ENCODE measurements around the gene DLEU7.

DLEU7 gene

DNA sequence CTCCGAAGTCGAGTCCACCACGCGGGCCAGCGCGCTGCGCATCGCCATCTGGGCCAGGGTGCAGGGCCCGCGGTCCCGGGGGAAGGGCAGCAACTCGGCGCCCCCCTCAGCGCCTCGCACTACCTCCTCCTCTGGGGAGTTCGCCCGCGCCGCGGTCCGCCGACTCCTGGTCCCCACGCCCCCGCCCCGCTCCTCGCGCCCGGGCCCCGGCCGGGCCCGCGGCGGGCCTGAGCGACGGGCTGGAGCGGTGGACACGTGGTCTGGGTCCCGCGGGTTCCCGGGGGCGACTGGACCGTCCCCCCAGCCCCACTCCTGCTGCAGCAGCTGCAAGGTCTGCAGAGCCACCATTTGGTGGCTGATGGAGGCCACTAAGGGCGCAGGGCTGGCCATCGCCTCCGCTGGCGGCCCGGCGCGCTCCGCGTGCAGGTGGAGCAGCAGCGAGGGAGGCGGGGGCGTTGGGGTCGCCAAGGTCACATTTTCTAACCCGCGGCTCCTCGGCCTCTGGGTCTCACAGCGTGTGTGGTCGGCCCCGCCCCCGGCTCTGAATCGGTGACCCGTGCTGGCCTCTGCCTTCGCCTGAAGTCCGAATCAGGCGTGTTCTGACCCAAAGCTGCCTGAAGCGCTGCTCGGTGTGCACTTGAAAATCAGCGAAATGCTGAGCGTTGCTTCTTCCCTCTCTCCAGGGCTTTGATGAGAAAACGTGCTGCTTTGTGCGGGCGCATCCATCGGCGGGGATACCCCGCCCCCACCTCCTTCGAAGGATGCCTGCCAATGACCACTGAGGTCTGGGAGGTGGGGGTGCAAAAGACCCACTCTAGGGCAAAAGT is at the start of gene DLEU7:
TSS of gene DLEU7 (minus strand) at position 436 of the 827 bp plus-strand sequence. CDS start at position 390, 46 bp downstream.
- peak; percentile 93 for DNase-seq (ENCODE audit: low spot score)

DNA sequence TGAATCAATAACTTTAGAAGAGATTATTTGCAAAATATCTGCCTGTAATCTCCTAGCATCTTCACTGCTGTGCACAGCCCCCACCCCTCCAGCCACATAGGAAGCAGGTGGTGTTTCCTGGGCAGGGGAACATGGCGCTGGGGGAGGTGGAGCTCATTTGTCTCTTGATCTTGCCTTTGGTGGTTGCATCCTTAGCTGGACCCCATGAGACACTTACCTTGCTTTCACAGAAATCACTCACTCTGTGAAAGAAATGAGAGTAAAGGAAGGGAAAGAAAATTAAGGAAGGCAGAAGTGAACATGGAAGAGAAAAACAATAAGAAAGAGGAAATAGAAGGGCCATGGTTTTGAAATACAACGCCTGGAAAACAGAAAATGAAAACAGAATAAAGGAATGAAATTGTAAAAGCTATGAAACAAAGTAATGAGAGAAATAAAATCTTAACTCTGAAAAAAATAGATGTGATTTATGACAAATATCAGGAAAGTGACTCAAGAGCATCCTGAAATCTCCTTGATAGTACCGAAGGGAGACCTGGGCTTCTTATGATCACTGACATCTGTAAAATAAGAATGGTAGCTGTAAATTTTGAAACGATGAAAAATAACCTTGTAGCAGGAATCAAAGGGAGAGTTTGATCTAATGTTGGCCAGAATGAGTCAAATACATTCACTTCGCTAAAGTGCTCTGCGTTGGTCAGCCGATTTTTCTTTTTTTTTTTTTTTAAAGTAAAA is 48.9 kb upstream of the DLEU7 start:
- DNase-seq (ENCODE audit: low spot score) = no peak

DNA sequence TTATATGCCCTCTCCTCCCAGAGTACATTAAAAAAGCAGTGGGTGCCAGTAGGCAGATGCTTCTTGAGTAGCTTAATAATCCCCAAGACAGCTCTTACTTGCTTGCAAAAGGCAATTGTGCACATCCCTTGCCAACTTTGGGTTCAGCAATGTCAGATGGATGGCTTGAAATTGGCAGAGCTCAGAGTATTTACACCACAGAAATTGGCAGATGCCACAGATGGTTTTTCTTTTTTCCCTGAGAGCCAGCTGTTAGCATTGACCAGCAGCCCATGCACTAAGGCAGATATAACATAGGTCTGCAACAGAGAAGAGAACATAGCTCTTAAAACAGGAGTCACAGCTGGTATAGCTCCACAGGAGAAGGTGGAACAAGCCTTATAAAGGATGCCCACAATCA is 47.7 kb upstream of the DLEU7 start:
- no peak for DNase-seq (ENCODE audit: low spot score)

DNA sequence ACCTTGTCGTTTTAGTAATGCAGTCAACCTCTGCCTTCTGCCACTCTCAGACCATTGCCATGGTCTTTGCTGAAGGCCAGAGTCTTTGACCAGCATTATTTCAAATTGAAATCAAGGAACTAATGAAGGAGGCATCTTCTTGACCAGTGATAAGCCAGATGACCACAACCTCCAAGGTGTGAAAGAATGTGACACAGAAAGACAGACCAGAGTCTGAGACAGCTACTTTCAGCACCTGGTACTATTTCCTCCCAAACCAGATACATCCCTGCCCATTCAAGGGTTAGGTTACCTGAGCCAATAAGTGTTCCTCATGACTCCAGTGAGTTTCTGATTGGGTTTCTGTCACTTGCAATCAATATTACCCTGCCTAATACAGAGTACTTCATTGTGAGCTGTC is 45.8 kb upstream of the DLEU7 start:
- no peak for DNase-seq (ENCODE audit: low spot score)

DNA sequence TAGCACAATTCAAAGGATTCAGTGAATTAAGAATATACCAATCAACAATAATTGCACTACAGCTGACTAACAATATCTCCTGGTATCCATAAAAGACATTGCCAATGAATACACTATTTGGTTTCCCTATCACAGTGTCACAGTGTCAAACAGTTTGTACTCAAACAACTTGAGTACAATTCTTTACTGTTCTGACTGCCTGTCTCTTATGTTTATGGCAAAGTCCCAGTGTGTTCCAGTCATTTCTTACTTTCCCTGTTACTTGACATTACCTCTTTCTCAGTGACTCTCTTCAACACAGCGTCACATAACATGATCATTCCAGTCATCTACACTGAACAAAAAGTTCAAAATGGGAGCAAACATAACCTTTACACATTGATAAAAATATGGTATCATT is 44.9 kb upstream of the DLEU7 start:
- DNase-seq (ENCODE audit: low spot score) = no peak

DNA sequence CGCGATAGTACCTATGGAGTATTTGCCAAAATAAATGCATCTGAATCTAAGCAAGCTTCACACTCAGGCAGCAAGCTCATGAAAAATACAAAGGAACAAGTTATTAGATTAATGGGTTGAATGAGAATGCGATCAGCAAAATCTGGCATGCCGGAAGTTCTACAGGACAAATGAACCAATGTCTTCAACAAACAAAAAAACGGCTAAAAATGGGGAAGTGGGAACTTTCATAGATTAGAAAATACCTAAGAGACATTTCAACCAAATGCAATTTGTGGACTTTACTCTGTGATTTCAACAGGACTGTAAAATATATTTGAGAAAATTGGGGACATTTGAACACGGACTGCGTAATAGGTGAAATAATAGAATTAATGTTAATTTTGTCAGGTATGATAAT is 43.7 kb upstream of the DLEU7 start:
- DNase-seq (ENCODE audit: low spot score) = no peak

DNA sequence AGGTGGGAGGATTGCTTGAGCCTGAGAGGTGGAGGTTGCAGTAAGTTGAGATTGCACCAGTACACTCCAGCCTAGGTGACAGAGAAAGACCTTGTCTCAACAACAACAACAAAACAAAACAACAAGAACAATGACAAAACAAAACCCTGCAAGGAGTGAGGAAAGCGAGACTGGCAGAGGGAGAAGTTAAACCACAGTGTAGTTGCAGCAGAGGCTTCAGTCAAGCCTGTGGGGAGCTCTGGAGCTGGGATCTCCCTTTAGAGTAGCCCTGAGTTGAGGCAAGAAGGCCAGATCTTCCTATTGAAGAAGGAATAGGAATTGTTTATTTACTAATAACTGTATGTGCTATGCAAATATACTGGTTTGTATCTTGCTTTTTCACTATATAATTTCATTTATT is 40.8 kb upstream of the DLEU7 start:
- DNase-seq (ENCODE audit: low spot score) = no peak

DNA sequence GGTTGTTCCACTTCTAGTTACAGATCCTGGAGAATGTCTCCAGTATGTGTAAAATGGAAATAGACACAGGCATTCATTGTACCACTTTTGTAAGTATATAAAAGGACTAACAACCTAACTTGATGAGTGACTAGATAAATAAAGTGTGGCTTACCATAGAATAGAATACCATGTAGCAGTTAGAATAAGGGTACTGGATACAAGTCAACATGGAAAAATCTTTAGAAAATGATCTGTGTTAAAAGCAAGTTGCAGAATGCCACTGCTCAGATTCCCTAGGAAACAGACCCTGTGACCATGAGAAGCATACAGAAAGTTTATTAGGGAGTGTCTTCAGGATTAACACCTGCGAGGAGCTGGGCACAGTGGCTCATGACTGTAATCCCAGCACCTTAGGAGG is 40.2 kb upstream of the DLEU7 start:
- DNase-seq (ENCODE audit: low spot score) = no peak

DNA sequence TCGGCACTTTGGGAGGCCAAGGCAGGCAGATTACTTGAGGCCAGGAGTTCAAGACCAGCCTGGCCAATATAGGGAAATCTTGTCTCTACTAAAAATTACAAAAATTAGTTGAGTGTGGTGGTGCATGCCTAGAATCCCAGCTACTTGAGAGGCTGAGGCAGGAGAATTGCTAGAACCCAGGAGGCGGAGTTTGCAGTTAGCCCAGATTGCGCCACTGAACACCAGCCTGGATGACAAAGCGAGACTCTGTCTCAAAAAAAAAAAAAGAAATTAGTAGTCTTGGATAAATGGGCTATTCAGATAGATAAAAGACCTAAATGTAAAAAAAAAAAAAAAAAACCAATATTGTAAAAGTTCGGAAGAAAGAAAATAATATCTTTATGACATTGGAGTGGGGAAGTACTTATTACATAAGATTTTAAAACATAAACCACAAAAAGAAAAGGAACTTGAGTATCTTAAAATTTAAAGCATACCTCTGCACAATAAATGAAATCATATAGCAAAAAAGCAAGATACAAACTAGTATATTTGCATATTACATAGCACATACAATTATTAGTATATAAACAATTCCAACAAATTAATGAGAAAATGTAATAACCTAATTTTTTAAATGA is 39.4 kb upstream of the DLEU7 start:
- no peak for DNase-seq (ENCODE audit: low spot score)

DNA sequence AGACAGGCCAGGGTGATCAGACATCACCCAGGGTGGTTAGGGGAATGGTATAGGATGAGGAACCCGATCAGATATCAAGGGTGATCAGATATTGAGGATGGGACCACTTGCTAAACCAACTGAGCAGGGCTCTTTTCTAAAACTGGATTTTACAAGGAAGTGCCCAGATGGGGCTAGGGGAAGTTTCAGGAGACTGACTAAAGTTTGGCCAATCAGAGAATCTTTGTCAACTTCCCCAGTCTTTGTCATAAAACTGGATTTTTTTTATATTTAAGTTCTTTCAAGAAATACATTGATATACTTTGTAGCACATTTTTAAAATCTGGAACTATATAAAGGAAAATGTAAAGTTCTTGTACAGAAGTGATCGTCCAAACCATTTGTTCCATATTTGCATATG is 30.5 kb upstream of the DLEU7 start:
- DNase-seq (ENCODE audit: low spot score) = no peak

DNA sequence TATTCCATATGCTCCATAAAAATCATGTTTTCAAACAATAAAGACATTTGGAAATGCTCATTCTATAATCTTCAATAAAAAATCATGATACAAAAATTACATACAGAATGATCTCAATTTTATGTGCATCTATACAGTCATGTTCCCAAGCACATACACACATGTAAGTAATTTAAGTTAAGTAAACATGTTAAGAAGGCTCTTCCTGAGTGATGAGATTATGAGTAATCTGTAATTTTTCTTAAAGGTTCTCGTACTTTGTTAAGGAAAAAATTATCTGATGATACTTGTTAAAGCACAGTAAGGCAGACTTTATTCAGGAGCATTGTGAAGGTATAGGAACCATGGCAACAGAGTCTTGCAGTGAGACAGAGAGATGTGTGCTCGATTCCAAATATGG is 30.0 kb upstream of the DLEU7 start:
- DNase-seq (ENCODE audit: low spot score) = no peak

DNA sequence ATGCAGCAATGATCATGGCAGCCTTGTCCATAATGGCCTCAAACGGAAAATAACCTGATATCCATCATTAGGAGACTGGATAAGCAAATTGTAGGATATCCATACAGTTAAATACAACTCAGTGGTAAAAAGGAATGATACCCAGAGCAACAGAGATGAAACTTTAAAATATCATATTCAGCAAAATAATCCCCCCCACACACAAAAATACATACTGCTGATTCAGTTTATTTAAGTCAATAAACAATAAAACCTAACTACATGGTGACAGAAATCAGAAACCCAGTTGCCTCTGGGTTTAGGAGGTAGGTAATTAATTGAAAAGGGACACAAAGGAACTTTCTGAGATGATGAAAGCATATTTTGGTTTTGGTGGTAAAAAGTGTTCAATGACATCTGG is 27.9 kb upstream of the DLEU7 start:
- no peak for DNase-seq (ENCODE audit: low spot score)

DNA sequence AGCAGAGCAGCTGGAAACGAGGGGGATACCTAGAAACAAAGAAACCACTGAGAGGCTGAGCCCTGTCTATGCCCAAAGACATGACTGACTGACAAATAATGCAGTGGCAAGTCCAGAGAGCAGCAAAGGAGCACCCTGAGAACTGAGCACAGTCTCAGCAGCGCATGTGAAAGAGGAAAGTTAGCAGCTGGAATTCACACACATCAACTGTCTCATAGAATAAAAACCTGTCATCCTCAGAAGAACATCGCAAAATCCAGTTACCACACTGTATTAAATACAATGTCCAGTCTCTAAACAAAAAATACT is 24.1 kb upstream of the DLEU7 start:
- no peak for DNase-seq (ENCODE audit: low spot score)

DNA sequence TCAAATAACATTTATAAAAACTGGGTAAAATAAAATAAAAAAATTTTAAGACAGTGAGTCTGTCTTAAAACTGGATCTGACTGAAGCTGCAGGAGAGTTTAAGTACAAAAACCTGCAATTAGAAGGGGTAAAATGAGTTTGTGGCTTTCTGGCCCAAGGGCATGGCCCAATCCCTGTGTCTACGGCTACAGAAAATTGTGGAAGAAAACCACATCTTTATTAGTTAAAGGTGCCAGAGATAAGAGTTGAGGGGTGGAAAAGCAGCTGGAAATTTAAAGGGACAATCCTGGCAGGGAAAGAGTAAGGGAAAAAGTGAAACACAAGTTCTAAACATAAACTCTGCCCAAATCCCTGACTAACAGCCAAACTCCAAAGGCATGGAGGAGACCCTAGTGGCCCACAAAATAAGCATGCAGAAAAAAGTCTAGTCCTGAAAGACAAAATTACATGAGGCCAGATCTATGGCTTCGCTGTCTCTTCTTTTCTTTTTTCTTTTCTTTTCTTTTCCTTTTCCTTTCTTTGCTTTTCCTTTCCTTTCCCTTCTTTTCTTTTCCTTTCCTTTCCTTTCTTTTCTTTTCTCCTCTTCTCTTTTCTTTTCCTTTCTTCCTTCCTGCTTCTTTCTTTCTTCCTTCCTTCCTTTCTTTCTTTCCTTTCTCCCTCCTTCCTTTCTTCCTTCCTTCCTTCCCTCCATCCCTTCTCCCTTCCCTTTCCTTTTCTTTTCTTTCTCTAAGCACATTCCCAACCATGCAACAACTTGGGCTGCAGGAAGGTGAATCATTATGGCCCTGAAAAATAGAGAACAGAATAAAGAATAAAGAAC is 23.5 kb upstream of the DLEU7 start:
- DNase-seq (ENCODE audit: low spot score) = no peak

DNA sequence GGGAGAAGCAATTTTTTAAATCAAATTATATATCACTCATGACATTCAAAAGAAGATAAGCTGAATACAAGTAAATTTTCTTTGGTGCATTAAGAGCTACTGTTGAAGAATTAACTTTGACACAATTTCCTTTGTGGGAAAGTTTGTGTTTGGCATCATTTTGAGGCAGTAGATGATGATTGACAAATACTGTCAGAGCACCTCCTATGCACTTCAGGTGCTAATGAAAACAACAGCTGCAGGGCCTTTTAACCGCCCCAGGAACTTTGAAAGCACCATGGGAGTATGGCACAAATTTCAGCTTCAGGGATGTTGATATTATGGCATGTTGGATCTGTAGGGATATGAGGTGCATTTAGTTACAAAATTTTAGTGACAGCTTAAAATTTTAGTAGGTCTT is 21.0 kb upstream of the DLEU7 start:
- no peak for DNase-seq (ENCODE audit: low spot score)

DNA sequence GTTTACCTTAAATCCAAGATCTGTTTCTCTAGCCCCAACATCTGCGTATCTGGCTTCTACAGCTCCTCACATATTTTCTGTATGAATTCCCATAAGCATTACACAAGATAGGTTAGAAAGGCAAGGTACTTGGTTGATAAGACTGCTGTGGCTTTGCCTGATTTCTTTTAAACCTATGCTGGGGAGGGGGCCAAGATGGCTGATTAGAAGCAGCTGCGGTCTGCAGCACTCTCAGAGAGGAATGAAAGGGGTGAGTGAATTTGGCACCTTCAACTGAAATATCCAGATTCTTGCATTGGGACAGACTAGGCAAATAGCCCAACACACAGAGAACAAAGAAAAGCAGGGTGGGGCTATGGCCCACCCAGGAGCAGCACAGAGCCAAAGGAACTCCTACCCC is 12.2 kb upstream of the DLEU7 start:
- no peak for DNase-seq (ENCODE audit: low spot score)

DNA sequence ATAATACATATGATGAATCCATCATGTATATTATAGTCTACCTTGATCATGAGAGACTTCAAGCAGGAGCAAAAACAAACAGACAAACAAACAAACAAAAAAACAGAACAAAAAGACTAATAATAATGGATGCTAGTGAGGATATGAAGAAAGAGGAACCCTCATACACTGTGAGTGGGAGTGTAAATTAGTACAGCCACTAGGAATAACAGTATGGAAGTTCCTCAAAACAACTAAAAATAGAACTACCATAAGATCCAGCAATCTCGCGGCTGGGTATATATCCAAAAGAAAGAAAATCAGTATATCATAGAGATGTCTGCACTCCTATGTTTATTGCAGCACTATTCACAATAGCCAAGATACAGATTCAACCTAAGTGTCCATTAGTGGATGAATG is 7.0 kb upstream of the DLEU7 start:
- DNase-seq (ENCODE audit: low spot score) = no peak

DNA sequence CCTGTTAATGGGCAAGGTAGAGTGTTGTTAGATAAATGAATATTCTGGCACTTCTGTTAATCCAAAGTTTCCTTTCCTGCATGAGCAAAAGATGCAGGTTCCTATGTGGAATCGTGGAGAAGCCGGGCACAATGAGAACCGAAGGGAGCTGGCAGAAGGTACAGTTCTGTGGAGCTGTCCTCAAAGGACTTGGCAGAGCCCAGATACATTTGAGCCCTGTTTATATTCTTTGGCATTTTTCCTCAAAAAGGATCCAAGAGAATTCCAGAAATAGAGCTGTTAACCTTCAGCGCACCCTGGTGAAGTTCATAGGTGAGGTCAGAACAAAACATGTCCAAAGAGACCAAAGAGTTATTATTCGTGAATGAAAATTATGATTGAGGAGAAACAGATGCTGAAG is 4.0 kb upstream of the DLEU7 start:
- DNase-seq (ENCODE audit: low spot score) = no peak

DNA sequence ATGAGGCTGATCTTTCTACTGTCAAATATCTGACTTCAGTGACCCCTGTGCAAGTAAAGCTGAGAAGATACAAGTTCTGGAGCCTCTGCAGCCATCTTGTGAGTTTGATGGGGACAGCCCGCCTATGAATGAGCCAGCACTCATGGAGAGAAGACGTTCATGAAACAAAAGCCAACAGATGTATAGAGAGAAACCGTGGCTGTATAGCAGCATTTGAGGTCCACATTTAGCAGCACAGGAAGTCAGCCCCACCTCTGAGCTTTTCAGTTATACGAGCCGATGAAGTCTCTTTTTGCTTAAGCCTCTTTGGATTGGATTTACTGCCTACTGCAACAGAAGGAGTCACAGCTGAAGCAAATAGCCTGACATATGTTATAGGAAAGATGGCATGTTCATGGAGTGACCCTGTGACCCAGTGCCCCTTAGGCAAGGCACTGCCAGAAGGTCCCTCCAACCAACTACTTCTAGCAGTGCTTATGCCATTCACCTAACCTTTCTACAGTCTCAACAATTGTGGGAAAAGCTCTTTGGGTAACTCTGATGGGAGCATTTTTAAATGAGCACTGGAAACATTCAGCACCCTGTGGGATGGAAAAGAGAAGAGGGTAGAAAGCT is 3.5 kb upstream of the DLEU7 start:
- no peak for DNase-seq (ENCODE audit: low spot score)

DNA sequence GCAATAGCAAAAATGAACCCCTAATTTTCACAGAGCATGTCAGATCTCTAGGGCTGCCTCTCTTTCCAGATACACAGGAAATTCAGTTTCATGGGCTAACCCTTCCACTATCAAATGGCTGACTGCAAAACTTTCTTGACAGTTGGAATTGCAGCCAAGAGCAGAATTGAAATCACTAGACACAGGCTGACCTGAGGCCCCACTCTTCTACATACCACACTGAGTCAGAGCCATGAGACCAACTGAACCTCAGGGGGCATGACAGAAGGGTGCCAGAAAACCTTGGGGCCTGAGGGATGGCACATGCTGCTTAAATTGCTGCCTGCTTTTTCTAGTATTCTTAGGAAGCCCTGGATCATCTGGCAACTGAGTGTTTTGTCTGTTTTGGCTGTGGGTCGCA is 1.7 kb upstream of the DLEU7 start:
- no peak for DNase-seq (ENCODE audit: low spot score)

DNA sequence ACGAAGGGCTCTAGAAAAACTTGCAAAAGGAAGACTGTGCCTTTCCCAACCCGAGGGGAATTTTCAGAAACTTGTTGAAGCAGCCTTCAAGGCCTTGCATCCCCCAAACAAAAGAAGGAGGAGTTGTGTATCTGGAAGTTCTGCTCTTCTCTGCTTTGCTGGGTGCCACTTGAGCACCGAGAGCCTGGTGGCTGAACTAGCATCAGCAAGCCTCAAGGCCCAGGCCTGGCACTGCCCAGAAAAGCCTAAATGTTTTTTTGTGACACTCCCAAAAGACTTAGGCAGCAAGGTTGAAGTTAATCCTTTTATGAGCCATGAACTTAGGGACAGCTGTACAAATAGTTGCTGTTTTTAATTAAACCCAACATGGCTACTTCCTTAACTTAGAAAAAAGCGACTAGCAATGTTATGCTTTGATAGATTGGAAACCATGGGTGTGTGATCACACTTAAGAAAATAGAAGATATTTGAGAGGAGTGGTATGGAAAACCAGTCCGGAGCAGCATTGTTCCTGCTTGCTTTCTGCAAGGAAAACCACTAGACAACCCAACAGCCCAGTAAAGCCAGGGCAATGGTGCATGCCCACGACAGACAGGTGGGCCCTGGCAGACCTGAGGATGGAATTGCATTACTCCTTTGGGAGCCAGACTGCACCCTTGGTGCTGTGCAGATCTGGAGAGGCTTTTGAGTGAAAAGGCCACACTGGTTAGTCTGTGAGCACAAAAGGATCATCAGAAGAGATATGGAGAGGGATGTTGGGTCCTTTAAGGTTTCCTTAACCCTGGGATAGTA is 788 bp upstream of the DLEU7 start:
- no peak for DNase-seq (ENCODE audit: low spot score)

DNA sequence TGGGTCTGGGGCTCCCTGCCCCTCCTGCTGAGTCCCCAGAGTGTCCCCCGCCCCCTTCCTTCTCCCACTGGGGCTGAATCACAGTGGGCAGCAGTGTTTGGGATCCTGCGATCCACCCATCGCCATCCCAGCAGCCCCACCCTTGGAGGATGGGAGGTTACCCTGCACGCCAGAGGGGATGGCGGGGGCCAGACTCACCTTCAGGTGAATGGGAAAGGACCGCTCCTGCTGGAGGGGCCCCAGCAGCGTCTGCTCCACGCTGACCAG is 569 bp downstream of the DLEU7 start:
- no peak for DNase-seq (ENCODE audit: low spot score)

Measured in ecto neural progenitor cell (in vitro differentiated cells).